ENCODE data around the gene ARF1.

Gene ARF1

GRCh38 chr1:228088586-228089498 is 6.3 kb downstream of the ARF1 start:
- DNase-seq (ENCODE audit: low read depth): no peak

- DNase-seq (ENCODE audit: low read depth): no peak
These were observed 7.2 kb downstream of the ARF1 start for GRCh38 chr1:228089519-228090380.

- DNase-seq (ENCODE audit: low read depth): no peak
These were observed 8.1 kb downstream of the ARF1 start for GRCh38 chr1:228090613-228091081.

GRCh38 chr1:228091084-228091483 is 8.6 kb downstream of the ARF1 start:
- DNase-seq (ENCODE audit: low read depth): no peak

- DNase-seq (ENCODE audit: low read depth): no peak
These were observed 10.0 kb downstream of the ARF1 start for GRCh38 chr1:228092342-228093049.

GRCh38 chr1:228093050-228093906 is 10.8 kb downstream of the ARF1 start:
- no peak for DNase-seq (ENCODE audit: low read depth)

GRCh38 chr1:228094432-228095016 is 12.0 kb downstream of the ARF1 start:
- no peak for DNase-seq (ENCODE audit: low read depth)

GRCh38 chr1:228095161-228095560 is 12.7 kb downstream of the ARF1 start:
- no peak for DNase-seq (ENCODE audit: low read depth)

GRCh38 chr1:228095938-228096337 is 13.4 kb downstream of the ARF1 start:
- no peak for DNase-seq (ENCODE audit: low read depth)

GRCh38 chr1:228096416-228097332 is 14.2 kb downstream of the ARF1 start:
- DNase-seq (ENCODE audit: low read depth): no peak

- DNase-seq (ENCODE audit: low read depth): no peak
These were observed 15.0 kb downstream of the ARF1 start for GRCh38 chr1:228097333-228098081.

- no peak for DNase-seq (ENCODE audit: low read depth)
These were observed 15.9 kb downstream of the ARF1 start for GRCh38 chr1:228098323-228098931.

GRCh38 chr1:228099331-228099732 is 16.8 kb downstream of the ARF1 start:
- no peak for DNase-seq (ENCODE audit: low read depth)

- no peak for DNase-seq (ENCODE audit: low read depth)
These were observed 18.5 kb downstream of the ARF1 start for GRCh38 chr1:228100822-228101613.

GRCh38 chr1:228101614-228101993 is 19.1 kb downstream of the ARF1 start:
- DNase-seq (ENCODE audit: low read depth): no peak

- no peak for DNase-seq (ENCODE audit: low read depth)
These were observed 19.7 kb downstream of the ARF1 start for GRCh38 chr1:228101994-228102790.
